K562 (cell line): Measurements from ENCODE around the gene CCR9. TPM values are rescaled to one million over a fixed set of nuclear protein-coding genes. Genes with fewer than 3 reads are reported as not detected.

Source experiments
- BCLAF1 ChIP-seq, 2 experiments: fragments of 450-650 bp in 1 of 2; IDR thresholded peaks; 2 replicates each; pipeline ENCODE4 v1.6.1; 2011 to 2017; ENCODE audit warnings: low read depth in 2 of 2, antibody characterized with exemption in 1 of 2, borderline replicate concordance in 1 of 2, low read length in 1 of 2, mild to moderate bottlenecking in 1 of 2, mixed read lengths in 1 of 2; ENCODE audit not compliant: control insufficient read depth in 1 of 2
- CBFA2T2 ChIP-seq: fragments of 450-650 bp; conservative IDR thresholded peaks from 2 replicates; pipeline ENCODE4 v1.6.1; 2017; ENCODE audit warnings: mild to moderate bottlenecking
- CEBPB ChIP-seq: fragments of 450-650 bp; IDR thresholded peaks from 2 replicates; pipeline ENCODE4 v1.6.1; 2016; ENCODE audit warnings: missing genetic modification characterization, missing compliant biosample characterization
- GATAD2A ChIP-seq: fragments of 450-650 bp; IDR thresholded peaks from 2 replicates; pipeline ENCODE4 v1.6.1; 2017
- HOMEZ ChIP-seq: fragments of 250-450 bp; sonication (Bioruptor Pico); IDR thresholded peaks from 2 replicates; pipeline ENCODE4 v1.4.0; 2020; ENCODE audit warnings: mild to moderate bottlenecking, moderate library complexity
- NONO ChIP-seq, 2 experiments: fragments of 200-400 bp in 1 of 2; fragments of 450-650 bp in 1 of 2; formaldehyde crosslinking in 1 of 2; IDR thresholded peaks; 2 replicates each; pipeline ENCODE4 v1.6.1; 2017; ENCODE audit warnings: low read depth in 2 of 2, mild to moderate bottlenecking in 2 of 2, moderate library complexity in 2 of 2, low read length in 1 of 2
- RFX5 ChIP-seq: IDR thresholded peaks from 2 replicates; pipeline ENCODE4 v1.6.1; 2011; ENCODE audit warnings: low read depth, mild to moderate bottlenecking, improper control_type of control experiment, low read length
- SNIP1 ChIP-seq: fragments of 450-650 bp; IDR thresholded peaks from 2 replicates; pipeline ENCODE4 v1.7.1; 2017; ENCODE audit warnings: low read depth, mild to moderate bottlenecking
- TARDBP ChIP-seq: fragments of 450-650 bp; IDR thresholded peaks from 2 replicates; pipeline ENCODE4 v1.6.1; 2016
- TGIF2 ChIP-seq: sonication (generic); formaldehyde crosslinking; IDR thresholded peaks from 2 replicates; pipeline ENCODE4 v1.8.1; 2022; ENCODE audit warnings: mild to moderate bottlenecking, missing genetic modification reagents, moderate library complexity
- TSHZ1 ChIP-seq: fragments of 250-450 bp; sonication (Bioruptor Pico); IDR thresholded peaks from 2 replicates; pipeline ENCODE4 v1.4.0; 2020; ENCODE audit warnings: mild to moderate bottlenecking, moderate library complexity
- ZNF197 ChIP-seq: fragments of 200-800 bp; sonication (Bioruptor generic); IDR thresholded peaks from 2 replicates; pipeline ENCODE4 v1.6.1; 2016; ENCODE audit warnings: low read depth, missing genetic modification characterization, missing compliant biosample characterization
- ZNF518B ChIP-seq: fragments of 250-450 bp; sonication (Bioruptor Pico); IDR thresholded peaks from 2 replicates; pipeline ENCODE4 v1.5.0; 2021; ENCODE audit warnings: mild to moderate bottlenecking, moderate library complexity
- ZNF583 ChIP-seq: fragments of 250-450 bp; sonication (Bioruptor Pico); IDR thresholded peaks from 2 replicates; pipeline ENCODE4 v1.4.0; 2020
- ZNF668 ChIP-seq: fragments of 250-450 bp; sonication (Bioruptor Pico); IDR thresholded peaks from 2 replicates; pipeline ENCODE4 v1.8.0; 2022; ENCODE audit warnings: mild to moderate bottlenecking, inconsistent platforms
- polyA plus RNA-seq, 8 experiments: library from polyadenylated mRNA; depleted of rRNA in 4 of 8; stranded (reverse) in 5 of 8; unstranded in 3 of 8; fragments of >200 nt; fragmentation: Nextera tagmentation in 2 of 8; fragmentation: Illumina TruSeq in 1 of 8; extraction: Ambion mirVana in 2 of 8; extraction: Trizol in 1 of 8; gene quantifications; 2 replicates each; pipeline versions ENCODE4 v1.2.1 to v1.2.3, GENCODE V29; 2011 to 2014; ENCODE audit warnings: inconsistent platforms in 1 of 8, missing spikeins in 1 of 8
- total RNA-seq, 7 experiments: library from RNA; depleted of rRNA in 6 of 7; stranded (reverse); fragments of >200 nt in 6 of 7; fragmentation: Illumina TruSeq in 2 of 7; extraction: Trizol in 2 of 7; gene quantifications; 2 replicates each; pipeline versions ENCODE4 v1.2.1 to v1.2.3, GENCODE V29; 2011 to 2021; ENCODE audit warnings: low replicate concordance in 1 of 7

CCR9 gene
- total and polyA plus RNA-seq, 9 of the 15 experiments (the other 6 are each of a cell fraction or from before 2014, with no cell fraction given) = not detected

- no peak; the same call in 1 of the 2 replicates for TF ChIP-seq GATAD2A
- TF ChIP-seq NONO (IDR thresholded peaks at IDR 0.05; ENCODE audit: low read depth in 2 of 2, low read length in 1 of 2) = no peak
- TF ChIP-seq ZNF668 (CRISPR knock-in tag) = no peak
- TF ChIP-seq SNIP1 = no peak
- no peak for TF ChIP-seq TSHZ1 (CRISPR knock-in tag)
- TF ChIP-seq TGIF2 (CRISPR knock-in tag) = no peak
- TF ChIP-seq CEBPB (tag) = peak; percentile 56; the same call in 1 of the 2 replicates
- TF ChIP-seq ZNF583 (CRISPR knock-in tag) = no peak
- TF ChIP-seq HOMEZ = no peak
- TF ChIP-seq ZNF197 (CRISPR knock-in tag) = no peak
- peak; percentile 95 for TF ChIP-seq CBFA2T2
- TF ChIP-seq BCLAF1 (IDR thresholded peaks at IDR 0.05; ENCODE audit: borderline replicate concordance in 1 of 2, control insufficient read depth in 1 of 2, low read depth in 2 of 2, low read length in 1 of 2) = no peak
- no peak for TF ChIP-seq ZNF518B (CRISPR knock-in tag)
- no peak for TF ChIP-seq RFX5
- TF ChIP-seq TARDBP = no peak
These were observed 5.0 kb upstream of the CCR9 start (continued) for GRCh38 chr3:45881078-45882022.
